Neural progenitor cell (in vitro differentiated cells): Measurements from ENCODE around the gene EGLN3. TPM values are rescaled to one million over a fixed set of nuclear protein-coding genes. Genes with fewer than 3 reads are reported as not detected.

Experiments
- DNase-seq: peaks from one replicate; pipeline ENCODE4 v3.0.0-alpha.2; 2016; ENCODE audit warnings: low spot score
- H2AFZ ChIP-seq: fragments of 200-600 bp; sonication (generic); replicated peaks from 2 replicates; pipeline ENCODE4 v1.6.1; 2016; ENCODE audit warnings: antibody characterized with exemption
- H3F3A ChIP-seq: fragments of 200-600 bp; sonication (generic); 2 replicates; pipeline ENCODE4 v1.6.1; 2016; ENCODE audit warnings: antibody characterized with exemption, low read depth
- H3K27ac ChIP-seq: fragments of 200-600 bp; sonication (generic); 2 replicates; pipeline ENCODE4 v1.5.1; 2016; ENCODE audit warnings: mild to moderate bottlenecking
- H3K27me3 ChIP-seq: fragments of 200-600 bp; sonication (generic); 2 replicates; pipeline ENCODE4 v1.6.1; 2016; ENCODE audit warnings: mild to moderate bottlenecking, moderate library complexity
- H3K36me3 ChIP-seq: fragments of 200-600 bp; sonication (generic); 2 replicates; pipeline ENCODE4 v1.5.1; 2016
- H3K4me1 ChIP-seq: fragments of 200-600 bp; sonication (generic); 2 replicates; pipeline ENCODE4 v1.6.1; 2016; ENCODE audit warnings: mixed run types
- H3K4me2 ChIP-seq: fragments of 200-600 bp; sonication (generic); 2 replicates; pipeline ENCODE4 v1.6.1; 2016
- H3K4me3 ChIP-seq: fragments of 200-600 bp; sonication (generic); 2 replicates; pipeline ENCODE4 v1.5.1; 2016
- H3K79me2 ChIP-seq: fragments of 200-600 bp; sonication (generic); 2 replicates; pipeline ENCODE4 v1.6.1; 2016; ENCODE audit warnings: low read depth
- H3K9ac ChIP-seq: fragments of 200-600 bp; sonication (generic); 2 replicates; pipeline ENCODE4 v1.6.1; 2016
- H3K9me3 ChIP-seq: fragments of 200-600 bp; sonication (generic); 2 replicates; pipeline ENCODE4 v1.5.1; 2016; ENCODE audit warnings: low read depth
- H4K20me1 ChIP-seq: fragments of 200-600 bp; sonication (generic); 2 replicates; pipeline ENCODE4 v1.6.1; 2016; ENCODE audit warnings: low read depth
- H3K27ac Mint-ChIP-seq: 3 replicates; pipeline ENCODE4 v1.8.0; 2021; ENCODE audit warnings: mixed read lengths
- H3K27me3 Mint-ChIP-seq: 2 replicates; pipeline ENCODE4 v1.8.0; 2022; ENCODE audit warnings: low read depth, mild to moderate bottlenecking, inconsistent platforms, moderate library complexity, mixed read lengths; ENCODE audit not compliant: insufficient read depth
- H3K36me3 Mint-ChIP-seq: 3 replicates; pipeline ENCODE4 v1.8.0; 2021; ENCODE audit warnings: mixed read lengths
- H3K4me1 Mint-ChIP-seq: 3 replicates; pipeline ENCODE4 v1.8.0; 2021; ENCODE audit warnings: mixed read lengths
- H3K4me3 Mint-ChIP-seq: 3 replicates; pipeline ENCODE4 v1.8.0; 2021; ENCODE audit warnings: mild to moderate bottlenecking, moderate library complexity, mixed read lengths
- H3K9me3 Mint-ChIP-seq: 3 replicates; pipeline ENCODE4 v1.8.0; 2020; ENCODE audit warnings: mixed read lengths
- EZH2 ChIP-seq: fragments of 200-600 bp; sonication (generic); IDR thresholded peaks from 2 replicates; pipeline ENCODE4 v1.6.1; 2017; ENCODE audit warnings: antibody characterized with exemption, mild to moderate bottlenecking, moderate library complexity
- EZH2phosphoT487 ChIP-seq: fragments of 200-600 bp; sonication (generic); IDR thresholded peaks from 2 replicates; pipeline ENCODE4 v1.6.1; 2017; ENCODE audit warnings: antibody characterized with exemption
- total RNA-seq: library from RNA; depleted of rRNA; stranded (reverse); fragments of >200 nt; gene quantifications from 2 replicates; pipeline ENCODE4 v1.2.3, GENCODE V29; 2015; ENCODE audit warnings: low replicate concordance
- TF ChIP-seq, protein P1 (sequence below): fragments of 200-600 bp; sonication (generic); IDR thresholded peaks from 2 replicates; pipeline ENCODE4 v1.5.1; 2017; ENCODE audit warnings: antibody characterized with exemption, mild to moderate bottlenecking

EGLN3 gene
- total RNA-seq, 1 donor from 2014 or later: 73.5 TPM

DNA sequence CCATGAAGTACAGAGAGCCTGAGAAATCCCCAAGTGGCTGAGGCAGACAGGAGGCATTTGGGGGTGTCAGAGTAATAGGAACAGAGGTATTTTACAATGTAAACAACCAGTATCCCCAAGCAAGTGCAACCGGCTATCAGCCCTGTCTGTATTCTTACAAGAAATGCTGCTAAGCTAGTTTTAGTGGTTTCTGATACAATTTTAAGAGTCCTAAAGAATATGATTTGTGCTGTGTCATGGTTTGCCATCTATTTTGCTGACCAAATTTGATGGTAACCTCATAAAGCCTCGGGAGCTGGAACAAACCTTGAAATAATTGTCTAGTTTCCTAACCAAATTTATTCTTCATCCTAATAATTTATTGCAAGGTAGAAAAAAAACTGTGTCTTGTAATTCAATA lies 46.7 kb upstream of the EGLN3 start:
- no peak overlapping the region for H3K4me2 ChIP-seq
- H3K27ac Mint-ChIP-seq: no peak overlapping the region
- no peak overlapping the region for H2AFZ ChIP-seq
- peaks cover 6% of the 10 kb centered on the region for H3K4me1 ChIP-seq
- H3K4me1 Mint-ChIP-seq: peaks cover 3% of the 10 kb centered on the region
- H3K4me3 ChIP-seq: no peak overlapping the region
- no peaks in the 10 kb centered on the region for H3K9me3 ChIP-seq
- H3K9me3 Mint-ChIP-seq: no peaks in the 10 kb centered on the region
- H3K36me3 Mint-ChIP-seq: no peaks in the 10 kb centered on the region
- no peaks in the 10 kb centered on the region for H3K79me2 ChIP-seq
- no peaks in the 10 kb centered on the region for H4K20me1 ChIP-seq
- TF ChIP-seq EZH2phosphoT487 (no peak), EZH2 (no peak)
- TF ChIP-seq, protein P1, sequence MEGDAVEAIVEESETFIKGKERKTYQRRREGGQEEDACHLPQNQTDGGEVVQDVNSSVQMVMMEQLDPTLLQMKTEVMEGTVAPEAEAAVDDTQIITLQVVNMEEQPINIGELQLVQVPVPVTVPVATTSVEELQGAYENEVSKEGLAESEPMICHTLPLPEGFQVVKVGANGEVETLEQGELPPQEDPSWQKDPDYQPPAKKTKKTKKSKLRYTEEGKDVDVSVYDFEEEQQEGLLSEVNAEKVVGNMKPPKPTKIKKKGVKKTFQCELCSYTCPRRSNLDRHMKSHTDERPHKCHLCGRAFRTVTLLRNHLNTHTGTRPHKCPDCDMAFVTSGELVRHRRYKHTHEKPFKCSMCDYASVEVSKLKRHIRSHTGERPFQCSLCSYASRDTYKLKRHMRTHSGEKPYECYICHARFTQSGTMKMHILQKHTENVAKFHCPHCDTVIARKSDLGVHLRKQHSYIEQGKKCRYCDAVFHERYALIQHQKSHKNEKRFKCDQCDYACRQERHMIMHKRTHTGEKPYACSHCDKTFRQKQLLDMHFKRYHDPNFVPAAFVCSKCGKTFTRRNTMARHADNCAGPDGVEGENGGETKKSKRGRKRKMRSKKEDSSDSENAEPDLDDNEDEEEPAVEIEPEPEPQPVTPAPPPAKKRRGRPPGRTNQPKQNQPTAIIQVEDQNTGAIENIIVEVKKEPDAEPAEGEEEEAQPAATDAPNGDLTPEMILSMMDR: no peak
- H3K9ac ChIP-seq: no peak overlapping the region
- no peak overlapping the region for H3K27ac ChIP-seq
- H3K27me3 Mint-ChIP-seq: peaks cover 2% of the 10 kb centered on the region
- H3K27me3 ChIP-seq: no peaks in the 10 kb centered on the region
- peaks cover 4% of the 10 kb centered on the region for H3F3A ChIP-seq
- no peak overlapping the region for H3K4me3 Mint-ChIP-seq
- DNase-seq: no peak
- H3K36me3 ChIP-seq: no peaks in the 10 kb centered on the region

DNA sequence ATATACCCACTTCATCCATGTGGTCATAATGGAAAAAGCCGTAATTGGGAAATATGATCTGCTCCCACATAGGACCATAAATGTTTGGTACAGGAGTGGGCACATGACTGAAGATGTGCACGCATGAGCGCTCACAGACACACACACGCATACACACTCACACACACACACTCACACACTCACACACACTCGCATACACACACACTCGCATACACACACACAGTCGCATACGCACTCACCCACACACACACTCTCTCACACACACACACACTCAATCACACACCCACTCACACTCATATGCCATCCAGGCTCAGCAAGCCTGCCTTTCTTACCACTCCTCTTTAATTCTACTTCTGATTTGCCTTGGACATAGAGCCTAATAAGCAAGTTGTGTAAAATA lies 45.6 kb upstream of the EGLN3 start:
- no peak overlapping the region for H3K9ac ChIP-seq
- H3K27me3 ChIP-seq: no peaks in the 10 kb centered on the region
- Mint-ChIP-seq H3K4me1 (no peaks in the 10 kb centered on the region), H3K4me3 (no peak overlapping the region), H3K27me3 (peaks cover 2% of the 10 kb centered on the region), H3K27ac (no peak overlapping the region), H3K9me3 (no peaks in the 10 kb centered on the region), H3K36me3 (no peaks in the 10 kb centered on the region)
- no peaks in the 10 kb centered on the region for H3K79me2 ChIP-seq
- TF ChIP-seq EZH2phosphoT487: no peak
- TF ChIP-seq EZH2: no peak
- TF ChIP-seq, protein P1: no peak
- no peaks in the 10 kb centered on the region for H3K36me3 ChIP-seq
- H2AFZ ChIP-seq: no peak overlapping the region
- no peaks in the 10 kb centered on the region for H3K9me3 ChIP-seq
- H4K20me1 ChIP-seq: no peaks in the 10 kb centered on the region
- H3F3A ChIP-seq: no peaks in the 10 kb centered on the region
- DNase-seq: no peak
- no peak overlapping the region for H3K4me2 ChIP-seq
- H3K4me3 ChIP-seq: no peak overlapping the region
- H3K4me1 ChIP-seq: no peaks in the 10 kb centered on the region
- H3K27ac ChIP-seq: no peak overlapping the region

DNA sequence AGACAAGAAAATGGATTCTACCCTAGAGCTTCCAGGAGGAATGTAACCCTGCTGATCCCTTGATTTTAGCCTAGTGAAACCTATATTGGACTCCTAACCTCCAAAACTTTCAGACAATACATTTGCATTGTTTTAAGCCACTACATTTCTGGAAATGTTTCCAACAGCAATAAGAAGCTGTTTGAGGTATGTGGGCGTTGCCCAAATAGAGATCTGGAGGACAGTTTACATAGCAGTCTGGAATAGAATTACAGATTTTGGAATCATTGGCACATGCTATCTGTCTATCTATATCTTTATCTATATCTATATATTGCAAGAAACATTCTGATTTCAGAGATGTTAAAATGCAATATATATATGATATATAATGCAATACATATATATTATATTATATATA lies 42.4 kb upstream of the EGLN3 start:
- H3K79me2 ChIP-seq: no peaks in the 10 kb centered on the region
- H3K4me3 ChIP-seq: no peak overlapping the region
- Mint-ChIP-seq H3K9me3 (no peaks in the 10 kb centered on the region), H3K4me3 (no peak overlapping the region), H3K4me1 (peaks cover 11% of the 10 kb centered on the region), H3K36me3 (no peaks in the 10 kb centered on the region), H3K27me3 (peaks cover 2% of the 10 kb centered on the region), H3K27ac (no peak overlapping the region)
- H3K4me2 ChIP-seq: no peak overlapping the region
- H3K36me3 ChIP-seq: no peaks in the 10 kb centered on the region
- no peak for DNase-seq
- H3K9ac ChIP-seq: no peak overlapping the region
- no peaks in the 10 kb centered on the region for H3K9me3 ChIP-seq
- no peak overlapping the region for H3K27ac ChIP-seq
- no peaks in the 10 kb centered on the region for H3F3A ChIP-seq
- H3K27me3 ChIP-seq: no peaks in the 10 kb centered on the region
- TF ChIP-seq EZH2phosphoT487 (no peak), EZH2 (no peak)
- TF ChIP-seq, protein P1: no peak
- H2AFZ ChIP-seq: no peak overlapping the region
- H4K20me1 ChIP-seq: no peaks in the 10 kb centered on the region
- no peaks in the 10 kb centered on the region for H3K4me1 ChIP-seq
